Spleen (tissue), 13 donors: ENCODE measurements around the gene GLB1L. TPM values are rescaled to one million over a fixed set of nuclear protein-coding genes. Genes with fewer than 3 reads are reported as not detected.

Experiments used
- DNase-seq: peaks from one replicate; pipeline ENCODE4 v3.0.0-alpha.2; 2020
- H3K27ac ChIP-seq, 8 donors: fragments of 200-600 bp; sonication (generic) in 7 of 8; 1 replicate in 4 of 8; 2 replicates in 4 of 8; pipeline versions ENCODE4 v1.5.0 to v1.8.0; 2016 to 2021; ENCODE audit warnings: inconsistent platforms in 4 of 8, mild to moderate bottlenecking in 4 of 8, moderate library complexity in 1 of 8
- H3K27me3 ChIP-seq, 7 donors: fragments of 200-600 bp; sonication (generic) in 6 of 7; replicated peaks in 1 of 7; 1 replicate in 4 of 7; 2 replicates in 3 of 7; pipeline versions ENCODE4 v1.5.0 to v1.8.0; 2016 to 2021; ENCODE audit warnings: inconsistent platforms in 3 of 7, mild to moderate bottlenecking in 1 of 7
- H3K36me3 ChIP-seq, 6 donors: fragments of 200-600 bp; sonication (generic) in 5 of 6; 1 replicate in 4 of 6; 2 replicates in 2 of 6; pipeline versions ENCODE4 v1.5.0 to v1.8.0; 2016 to 2021; ENCODE audit warnings: inconsistent platforms in 2 of 6
- H3K4me1 ChIP-seq, 6 donors: fragments of 200-600 bp; sonication (generic) in 5 of 6; 1 replicate in 3 of 6; 2 replicates in 3 of 6; pipeline versions ENCODE4 v1.5.0 to v1.8.0; 2016 to 2021; ENCODE audit warnings: inconsistent platforms in 3 of 6
- H3K4me3 ChIP-seq, 8 donors: fragments of 200-600 bp; sonication (generic) in 7 of 8; 1 replicate in 4 of 8; 2 replicates in 4 of 8; pipeline versions ENCODE4 v1.5.0 to v1.8.0; 2016 to 2021; ENCODE audit warnings: inconsistent platforms in 4 of 8, mild to moderate bottlenecking in 4 of 8, moderate library complexity in 2 of 8
- H3K9me3 ChIP-seq, 8 donors: fragments of 200-600 bp; sonication (generic) in 7 of 8; 1 replicate in 4 of 8; 2 replicates in 4 of 8; pipeline versions ENCODE4 v1.5.0 to v1.8.0; 2016 to 2021; ENCODE audit warnings: inconsistent platforms in 4 of 8
- POLR2A ChIP-seq, 3 donors: fragments of 450-650 bp; IDR thresholded peaks; one replicate each; pipeline ENCODE4 v1.5.1; 2017; ENCODE audit warnings: antibody characterized with exemption in 3 of 3, mild to moderate bottlenecking in 1 of 3
- POLR2AphosphoS5 ChIP-seq, 3 donors: sonication (generic); formaldehyde crosslinking; IDR thresholded peaks; one replicate each; pipeline ENCODE4 v1.5.1; 2017; ENCODE audit warnings: antibody characterized with exemption in 3 of 3
- WGBS, 5 donors: extraction: QIAGEN DNeasy Blood & Tissue Kit in 3 of 5; methylation state at CpG; one replicate each; pipeline versions ENCODE4 v1.1.5 to v1.1.7; 2013 to 2018; 5-methylcytosine and 5-hydroxymethylcytosine counted together
- intact Hi-C: fragments of 100-400 bp; cut with DNase I; formaldehyde crosslinking; loops from one replicate; pipeline ENCODE4 v1.15.0; 2023; ENCODE audit warnings: low total_unique reads
- long read RNA-seq, 2 donors: transcript quantifications; one replicate each; lab custom pipeline, GENCODE V29; 2026
- polyA plus RNA-seq, 3 donors: library from polyadenylated mRNA; stranded (reverse); fragments of 200-250 nt; gene quantifications; one replicate each; pipeline ENCODE4 v1.2.1, GENCODE V29; 2013
- total RNA-seq, 7 donors: library from RNA; depleted of rRNA in 3 of 7; stranded (reverse); fragments of >200 nt in 3 of 7; fragmentation: NEBNext Ultra II Directional in 4 of 7; extraction: Animal tissue kit (Norgen Biotek cat#: 25700) in 4 of 7; gene quantifications; one replicate each; pipeline versions ENCODE4 v1.1.0 to v1.2.1, GENCODE V29; 2016 to 2021
- TF ChIP-seq, protein P1 (sequence below), 11 experiments: fragments of 200-600 bp in 7 of 11; fragments of 450-650 bp in 4 of 11; sonication (generic) in 4 of 11; IDR thresholded peaks in 8 of 11; conservative IDR thresholded peaks in 3 of 11; 1 replicate in 7 of 11; 2 replicates in 4 of 11; pipeline versions ENCODE4 v1.4.0 to v1.8.0; 2016 to 2021; ENCODE audit warnings: antibody characterized with exemption in 11 of 11, inconsistent platforms in 4 of 11, mild to moderate bottlenecking in 1 of 11
- donor health status: healthy with polysubstance abuse.
- donor health status: DM: no; HTN: no; CAD: no; lungs with moderate emphysema.
- donor health status: DM: no; HTN: no; CAD: no.
- donor health status: Bipolar disorder and iron deficiency.
- donor health status: healthy.
- donor health status: DM: no; HTN: no; CAD: no.
- donor health status: DM: yes; HTN: yes; CAD: no.

The GLB1L gene
- 1 to 10 TPM; 2.3 to 9.6 (median 8.9) TPM for total RNA-seq
- polyA plus RNA-seq: 1 to 10 TPM; 3.0 to 4.1 (median 3.6) TPM
- long read RNA-seq, donor 1, partial matches to known transcripts: 8 of 8 reads
- long read RNA-seq, donor 1, other reads (novel, unspliced or antisense): 0 of 8 reads
- long read RNA-seq, donor 2: 0 reads

DNA sequence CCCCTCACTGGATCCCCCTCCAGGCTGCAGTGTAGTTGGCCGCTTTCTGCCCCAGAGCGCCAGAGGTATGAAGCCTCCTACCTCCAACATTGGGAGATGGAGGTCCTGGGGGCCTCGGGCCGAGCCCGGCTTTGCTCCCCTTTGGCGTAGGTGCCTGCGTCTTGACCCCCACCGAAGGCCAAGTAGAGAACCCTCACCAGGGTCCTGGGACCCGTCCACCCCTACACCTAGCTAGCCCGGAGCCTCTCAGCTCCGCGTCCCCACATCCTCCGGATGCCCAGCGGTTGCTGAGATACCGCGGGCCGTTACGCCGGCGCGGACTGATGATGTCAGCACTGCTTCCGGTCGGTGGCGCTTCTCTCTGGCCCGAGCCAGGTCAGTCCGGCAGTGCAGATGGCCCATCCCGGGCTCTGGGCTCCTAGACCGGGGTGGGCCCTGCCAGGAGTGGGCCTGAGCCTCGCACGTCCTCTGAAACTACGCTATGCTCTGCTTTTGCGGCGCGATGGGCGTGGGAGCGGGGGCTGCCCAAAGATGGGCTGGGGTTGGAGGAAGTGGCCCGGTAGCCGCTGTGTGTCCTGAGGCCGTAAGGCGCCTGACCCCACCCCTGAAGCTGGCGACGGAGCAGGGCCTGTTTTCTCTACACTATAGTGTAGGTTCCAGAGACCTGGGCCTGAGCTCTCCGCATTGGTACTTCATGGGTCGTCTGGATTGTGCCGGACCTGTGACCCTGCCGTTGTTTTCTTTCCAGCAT is at the start of gene GLB1L, which contains the start of gene STK16:
Gene GLB1L, minus strand, starts transcription at position 297 of the 751 bp plus-strand sequence. CDS start 1,871 bp downstream, outside the sequence.
Gene STK16, plus strand, starts transcription at position 332 of the 751 bp plus-strand sequence. CDS start 521 bp downstream, outside the sequence.
- no peaks in the 10 kb centered on the region for H3K9me3 ChIP-seq
- peak; percentile 98 for DNase-seq
- intact Hi-C loops: no loop called here
- H3K4me3 ChIP-seq: peak within 1 kb of the TSS; percentile 69 to 88 (median 76)
- WGBS, 5 donors: 0 to 1% (median 1%) methylated on average over 20 to 46 of the region's 46 CpGs
- no peaks in the 10 kb centered on the region for H3K27me3 ChIP-seq
- peaks cover 0 to 33% (median 10%) of the 10 kb centered on the region in 6 donors for H3K36me3 ChIP-seq
- H3K27ac ChIP-seq: peak within 1 kb of the TSS; percentile 94 to 99 (median 97)
- TF ChIP-seq POLR2A (IDR thresholded peaks at IDR 0.05): peak in 2 of 3 donors; percentile 51 to 71
- peak; percentile 98 to 99 (median 99) for TF ChIP-seq POLR2AphosphoS5 (IDR thresholded peaks at IDR 0.05)
- TF ChIP-seq, protein P1, sequence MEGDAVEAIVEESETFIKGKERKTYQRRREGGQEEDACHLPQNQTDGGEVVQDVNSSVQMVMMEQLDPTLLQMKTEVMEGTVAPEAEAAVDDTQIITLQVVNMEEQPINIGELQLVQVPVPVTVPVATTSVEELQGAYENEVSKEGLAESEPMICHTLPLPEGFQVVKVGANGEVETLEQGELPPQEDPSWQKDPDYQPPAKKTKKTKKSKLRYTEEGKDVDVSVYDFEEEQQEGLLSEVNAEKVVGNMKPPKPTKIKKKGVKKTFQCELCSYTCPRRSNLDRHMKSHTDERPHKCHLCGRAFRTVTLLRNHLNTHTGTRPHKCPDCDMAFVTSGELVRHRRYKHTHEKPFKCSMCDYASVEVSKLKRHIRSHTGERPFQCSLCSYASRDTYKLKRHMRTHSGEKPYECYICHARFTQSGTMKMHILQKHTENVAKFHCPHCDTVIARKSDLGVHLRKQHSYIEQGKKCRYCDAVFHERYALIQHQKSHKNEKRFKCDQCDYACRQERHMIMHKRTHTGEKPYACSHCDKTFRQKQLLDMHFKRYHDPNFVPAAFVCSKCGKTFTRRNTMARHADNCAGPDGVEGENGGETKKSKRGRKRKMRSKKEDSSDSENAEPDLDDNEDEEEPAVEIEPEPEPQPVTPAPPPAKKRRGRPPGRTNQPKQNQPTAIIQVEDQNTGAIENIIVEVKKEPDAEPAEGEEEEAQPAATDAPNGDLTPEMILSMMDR (IDR thresholded peaks at IDR 0.05 in 8 of 11, conservative IDR thresholded peaks at IDR 0.05 in 3 of 11): peak in 3 of 11 experiments; percentile 5 to 37 (median 32)
- H3K4me1 ChIP-seq: peaks cover 43 to 74% (median 60%) of the 10 kb centered on the region in 6 donors

GRCh38 chr2:219294356-219295351 is 49.4 kb upstream of the GLB1L start:
- peaks cover 0 to 18% (median 0%) of the 10 kb centered on the region in 7 donors for H3K27me3 ChIP-seq
- 5 to 8% (median 7%) methylated on average over 44 to 67 of the region's 67 CpGs for WGBS, 5 donors
- intact Hi-C loops: loop anchor here (5.0 kb wide), 1 partner anchor 132 kb away; the partner anchor contains the start of gene NHEJ1

DNA sequence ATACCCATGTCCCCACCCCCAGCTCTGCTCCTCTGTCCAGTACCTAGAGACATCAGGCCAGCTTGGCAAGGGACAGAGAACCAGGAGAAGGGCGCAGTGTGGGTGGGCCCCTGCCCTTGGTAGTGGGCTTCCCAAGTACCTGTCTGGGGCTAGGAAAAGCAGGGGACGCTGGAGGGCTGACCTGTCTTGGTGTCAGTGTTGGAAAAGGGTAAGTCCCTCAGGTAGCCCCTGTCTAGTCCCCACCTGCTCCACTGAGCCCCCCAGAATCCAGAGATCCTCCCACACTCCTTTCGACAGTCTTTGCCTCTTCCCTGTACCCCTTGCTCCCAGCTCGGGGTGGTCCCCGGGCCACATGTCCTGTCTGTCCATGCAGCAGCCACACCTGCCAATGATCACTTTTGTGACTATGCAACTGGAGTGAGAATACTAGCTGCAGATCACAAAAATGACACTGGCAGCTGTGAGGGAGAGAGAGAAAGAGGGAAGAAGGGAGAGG is 48.5 kb upstream of the GLB1L start:
- TF ChIP-seq POLR2A (IDR thresholded peaks at IDR 0.05): no peak
- no peak for TF ChIP-seq POLR2AphosphoS5 (IDR thresholded peaks at IDR 0.05)
- TF ChIP-seq, protein P1 (IDR thresholded peaks at IDR 0.05 in 8 of 11, conservative IDR thresholded peaks at IDR 0.05 in 3 of 11): no peak
- H3K4me1 ChIP-seq: peaks cover 0 to 27% (median 17%) of the 10 kb centered on the region in 6 donors
- H3K27ac ChIP-seq: no peak overlapping the region
- no peaks in the 10 kb centered on the region for H3K9me3 ChIP-seq
- no peak overlapping the region for H3K4me3 ChIP-seq
- peaks cover 0 to 10% (median 0%) of the 10 kb centered on the region in 7 donors for H3K27me3 ChIP-seq
- intact Hi-C loops: loop anchor here (5.0 kb wide), 1 partner anchor 131 kb away; the partner anchor contains the start of gene NHEJ1
- peak; percentile 71 for DNase-seq
- WGBS, 5 donors: 83 to 92% (median 85%) methylated on average over 5 of the region's 5 CpGs
- no peaks in the 10 kb centered on the region for H3K36me3 ChIP-seq

More at GRCh38 chr2:219294356-219295351, 49.4 kb upstream of the GLB1L start:
- TF ChIP-seq POLR2A (IDR thresholded peaks at IDR 0.05): no peak
- TF ChIP-seq POLR2AphosphoS5 (IDR thresholded peaks at IDR 0.05): peak; percentile 79 to 88 (median 86)
- TF ChIP-seq, protein P1 (IDR thresholded peaks at IDR 0.05 in 8 of 11, conservative IDR thresholded peaks at IDR 0.05 in 3 of 11): peak; percentile 89 to 100 (median 99)
- H3K27ac ChIP-seq: peak overlapping the region; percentile 38 to 86 (median 76)
- peak overlapping the region; percentile 34 to 71 (median 48) for H3K4me3 ChIP-seq
- H3K9me3 ChIP-seq: no peaks in the 10 kb centered on the region
- H3K36me3 ChIP-seq: no peaks in the 10 kb centered on the region
- peak; percentile 99 for DNase-seq
- H3K4me1 ChIP-seq: peaks cover 0 to 30% (median 18%) of the 10 kb centered on the region in 6 donors
